Ovary (tissue), 3 donors: Measurements from ENCODE around the gene SIGLEC15.

Experiments used
- EP300 ChIP-seq: sonication (generic); formaldehyde crosslinking; IDR thresholded peaks from one replicate; pipeline ENCODE4 v1.6.1; 2017; ENCODE audit warnings: antibody characterized with exemption
- POLR2A ChIP-seq: fragments of 450-650 bp; IDR thresholded peaks from one replicate; pipeline ENCODE4 v1.6.1; 2017; ENCODE audit warnings: antibody characterized with exemption, mild to moderate bottlenecking, moderate library complexity
- TF ChIP-seq, protein P1 (sequence below), 3 donors: fragments of 450-650 bp in 2 of 3; fragments of 200-600 bp in 1 of 3; IDR thresholded peaks; one replicate each; pipeline versions ENCODE4 v1.5.1 to v1.8.0; 2016 to 2022; ENCODE audit warnings: antibody characterized with exemption in 3 of 3, mild to moderate bottlenecking in 1 of 3
- donor health status: DM: no; HTN: no; CAD: no.

DNA sequence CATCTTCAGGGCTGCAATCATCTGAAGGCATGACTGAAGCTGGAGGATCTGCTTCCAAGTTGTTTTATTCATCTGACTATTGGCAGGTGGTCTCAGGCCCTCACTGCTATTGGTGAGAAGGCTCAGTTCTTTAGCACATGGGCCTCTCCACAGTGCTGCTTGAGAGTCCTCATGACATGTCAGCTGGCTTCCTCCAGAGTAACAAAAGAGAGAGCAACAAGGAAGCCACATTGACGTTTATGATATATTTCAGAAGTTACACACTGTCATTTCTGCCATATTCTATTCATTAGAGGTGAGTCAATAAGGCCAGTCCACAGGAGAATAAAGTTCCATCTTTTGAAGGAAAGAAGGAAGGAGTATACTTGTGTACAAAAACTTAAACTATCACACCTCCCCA is 7.9 kb upstream of the SIGLEC15 start:
- TF ChIP-seq, protein P1, sequence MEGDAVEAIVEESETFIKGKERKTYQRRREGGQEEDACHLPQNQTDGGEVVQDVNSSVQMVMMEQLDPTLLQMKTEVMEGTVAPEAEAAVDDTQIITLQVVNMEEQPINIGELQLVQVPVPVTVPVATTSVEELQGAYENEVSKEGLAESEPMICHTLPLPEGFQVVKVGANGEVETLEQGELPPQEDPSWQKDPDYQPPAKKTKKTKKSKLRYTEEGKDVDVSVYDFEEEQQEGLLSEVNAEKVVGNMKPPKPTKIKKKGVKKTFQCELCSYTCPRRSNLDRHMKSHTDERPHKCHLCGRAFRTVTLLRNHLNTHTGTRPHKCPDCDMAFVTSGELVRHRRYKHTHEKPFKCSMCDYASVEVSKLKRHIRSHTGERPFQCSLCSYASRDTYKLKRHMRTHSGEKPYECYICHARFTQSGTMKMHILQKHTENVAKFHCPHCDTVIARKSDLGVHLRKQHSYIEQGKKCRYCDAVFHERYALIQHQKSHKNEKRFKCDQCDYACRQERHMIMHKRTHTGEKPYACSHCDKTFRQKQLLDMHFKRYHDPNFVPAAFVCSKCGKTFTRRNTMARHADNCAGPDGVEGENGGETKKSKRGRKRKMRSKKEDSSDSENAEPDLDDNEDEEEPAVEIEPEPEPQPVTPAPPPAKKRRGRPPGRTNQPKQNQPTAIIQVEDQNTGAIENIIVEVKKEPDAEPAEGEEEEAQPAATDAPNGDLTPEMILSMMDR (IDR thresholded peaks at IDR 0.05), result no peak
- TF ChIP-seq EP300, result no peak
- TF ChIP-seq POLR2A, result no peak
